GM23338 (cell line): ENCODE results near the gene MAP3K8. TPM values are rescaled to one million over a fixed set of nuclear protein-coding genes. Genes with fewer than 3 reads are reported as not detected.

Experiments used
- ATAC-seq: fragments of 200-7000 bp; cut with Tn5 transposase; 3 replicates; pipeline ENCODE4 v1.9.1; 2020
- DNase-seq: peaks from one replicate; pipeline ENCODE4 v3.0.0-alpha.2; 2015; ENCODE audit warnings: low spot score
- H2AFZ ChIP-seq: fragments of 200-600 bp; sonication (generic); 2 replicates; pipeline ENCODE4 v1.8.0; 2016; ENCODE audit warnings: antibody characterized with exemption, mild to moderate bottlenecking, moderate library complexity
- H3F3A ChIP-seq: fragments of 200-600 bp; sonication (generic); replicated peaks from 2 replicates; pipeline ENCODE4 v1.8.0; 2017; ENCODE audit warnings: antibody characterized with exemption, mixed run types, low read depth
- H3K27ac ChIP-seq: fragments of 200-600 bp; sonication (generic); 2 replicates; pipeline ENCODE4 v1.6.1; 2016; ENCODE audit warnings: low read depth
- H3K27me3 ChIP-seq: fragments of 200-600 bp; sonication (generic); 2 replicates; pipeline ENCODE4 v1.8.0; 2016; ENCODE audit warnings: mild to moderate bottlenecking, mixed run types, moderate library complexity; ENCODE audit not compliant: insufficient read depth
- H3K36me3 ChIP-seq: fragments of 200-600 bp; sonication (generic); 2 replicates; pipeline ENCODE4 v1.8.0; 2016; ENCODE audit warnings: mild to moderate bottlenecking; ENCODE audit not compliant: insufficient read depth
- H3K4me1 ChIP-seq: fragments of 200-600 bp; sonication (generic); 2 replicates; pipeline ENCODE4 v1.8.0; 2016; ENCODE audit warnings: mild to moderate bottlenecking, moderate library complexity; ENCODE audit not compliant: insufficient read depth
- H3K4me2 ChIP-seq: fragments of 200-600 bp; sonication (generic); 2 replicates; pipeline ENCODE4 v1.7.1; 2017; ENCODE audit warnings: mixed run types
- H3K4me3 ChIP-seq: fragments of 200-600 bp; sonication (generic); 2 replicates; pipeline ENCODE4 v1.6.1; 2016; ENCODE audit warnings: mixed run types
- H3K79me2 ChIP-seq: fragments of 200-600 bp; sonication (generic); replicated peaks from 2 replicates; pipeline ENCODE4 v1.8.0; 2017; ENCODE audit warnings: mild to moderate bottlenecking; ENCODE audit not compliant: insufficient read depth
- H3K9me2 ChIP-seq: fragments of 200-600 bp; sonication (generic); 2 replicates; pipeline ENCODE4 v1.8.0; 2017; ENCODE audit not compliant: insufficient read depth
- H4K20me1 ChIP-seq: fragments of 200-600 bp; sonication (generic); replicated peaks from 2 replicates; pipeline ENCODE4 v1.8.0; 2017; ENCODE audit warnings: mild to moderate bottlenecking; ENCODE audit not compliant: insufficient read depth
- H3K27ac Mint-ChIP-seq: 2 replicates; pipeline ENCODE4 v1.8.0; 2020; ENCODE audit warnings: inconsistent platforms, mild to moderate bottlenecking, moderate library complexity, mixed read lengths
- H3K27me3 Mint-ChIP-seq: 3 replicates; pipeline ENCODE4 v1.8.0; 2022; ENCODE audit warnings: low read depth, mild to moderate bottlenecking, moderate library complexity, mixed read lengths, inconsistent platforms; ENCODE audit not compliant: insufficient read depth, poor library complexity
- H3K36me3 Mint-ChIP-seq: 3 replicates; pipeline ENCODE4 v1.8.0; 2021; ENCODE audit warnings: low read depth, mild to moderate bottlenecking, inconsistent platforms, moderate library complexity, mixed read lengths
- H3K4me1 Mint-ChIP-seq: 3 replicates; pipeline ENCODE4 v1.8.0; 2020; ENCODE audit warnings: mild to moderate bottlenecking, inconsistent platforms, mixed read lengths
- H3K4me3 Mint-ChIP-seq: 3 replicates; pipeline ENCODE4 v1.8.0; 2021; ENCODE audit warnings: moderate library complexity, mild to moderate bottlenecking, inconsistent platforms, mixed read lengths
- H3K9me3 Mint-ChIP-seq: 3 replicates; pipeline ENCODE4 v1.8.0; 2020; ENCODE audit warnings: moderate library complexity, mild to moderate bottlenecking, inconsistent platforms, mixed read lengths
- CREB1 ChIP-seq: fragments of 250-450 bp; sonication (Bioruptor Pico); IDR thresholded peaks from 2 replicates; pipeline ENCODE4 v1.5.0; 2020; ENCODE audit warnings: low read depth, mild to moderate bottlenecking, moderate library complexity
- ETS1 ChIP-seq: IDR thresholded peaks from 2 replicates; pipeline ENCODE4 v1.6.1; 2016; ENCODE audit warnings: antibody characterized with exemption
- EZH2 ChIP-seq: fragments of 200-600 bp; sonication (generic); IDR thresholded peaks from one replicate; pipeline ENCODE4 v1.8.0; 2017; ENCODE audit warnings: antibody characterized with exemption, mild to moderate bottlenecking, low read depth; ENCODE audit not compliant: unreplicated experiment
- JUNB ChIP-seq: IDR thresholded peaks from one replicate; pipeline ENCODE4 v1.6.1; 2016; ENCODE audit warnings: antibody characterized with exemption; ENCODE audit not compliant: unreplicated experiment
- NANOG ChIP-seq: IDR thresholded peaks from 2 replicates; pipeline ENCODE4 v1.6.1; 2016; ENCODE audit warnings: antibody characterized with exemption, borderline replicate concordance
- STAT1 ChIP-seq: IDR thresholded peaks from one replicate; pipeline ENCODE4 v1.6.1; 2016; ENCODE audit warnings: antibody characterized with exemption; ENCODE audit not compliant: unreplicated experiment
- ZNF114 ChIP-seq: fragments of 250-450 bp; sonication (Bioruptor Pico); IDR thresholded peaks from 2 replicates; pipeline ENCODE4 v1.5.0; 2020; ENCODE audit warnings: mild to moderate bottlenecking, moderate library complexity
- ZNF331 ChIP-seq: fragments of 250-450 bp; sonication (Bioruptor Pico); IDR thresholded peaks from 2 replicates; pipeline ENCODE4 v1.5.0; 2020; ENCODE audit warnings: low read depth, mild to moderate bottlenecking, moderate library complexity
- ZNF462 ChIP-seq: fragments of 250-450 bp; sonication (Bioruptor Pico); IDR thresholded peaks from 2 replicates; pipeline ENCODE4 v1.5.0; 2020; ENCODE audit warnings: mild to moderate bottlenecking, moderate library complexity
- polyA plus RNA-seq: library from polyadenylated mRNA; unstranded; fragments of >200 nt; fragmentation: Nextera tagmentation; extraction: Ambion mirVana; gene quantifications from 2 replicates; pipeline ENCODE4 v1.2.1, GENCODE V29; 2016
- total RNA-seq: library from RNA; depleted of rRNA; stranded (reverse); fragments of >200 nt; shearing (Covaris generic); gene quantifications from 2 replicates; pipeline ENCODE4 v1.2.3, GENCODE V29; 2014

MAP3K8 gene
- total and polyA plus RNA-seq, 2 experiments from 2014 or later, result 3.5 to 5.0 TPM

DNA sequence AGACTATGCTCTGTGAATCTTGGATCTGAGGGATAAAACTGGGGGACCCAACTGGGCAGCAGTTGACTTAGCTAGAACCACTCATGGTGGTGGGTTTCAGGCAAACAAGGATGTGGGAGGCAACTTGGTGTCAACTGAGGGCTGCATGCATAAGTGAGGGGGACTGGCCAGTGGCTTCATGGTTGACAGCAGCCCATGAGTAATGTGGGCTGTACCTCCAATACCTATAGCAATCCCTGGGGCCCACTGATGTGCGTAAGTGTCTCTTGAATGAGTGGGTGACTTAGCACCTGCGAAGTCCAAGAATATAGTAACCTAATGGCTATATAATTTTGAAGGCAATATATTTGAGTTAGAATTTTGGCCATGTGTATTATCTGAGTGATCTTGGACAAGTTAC lies 13.7 kb upstream of the MAP3K8 start (continued):
- TF ChIP-seq ZNF462 (no peak), JUNB (no peak), ETS1 (no peak)

GRCh38 chr10:30420766-30421165 lies 13.2 kb upstream of the MAP3K8 start:
- H2AFZ ChIP-seq, result no peak overlapping the region
- no peaks in the 10 kb centered on the region for H3K79me2 ChIP-seq
- H3F3A ChIP-seq, result no peaks in the 10 kb centered on the region
- H3K9me2 ChIP-seq, result 0 out of 2 replicates have a peak, but pooled peaks cover 3% of the 10 kb centered on the region
- H3K4me3 ChIP-seq, result no peak overlapping the region
- no peak for ATAC-seq
- Mint-ChIP-seq H3K27ac (no peak overlapping the region), H3K36me3 (no peaks in the 10 kb centered on the region), H3K27me3 (peaks cover 7% of the 10 kb centered on the region), H3K9me3 (no peaks in the 10 kb centered on the region), H3K4me1 (peaks cover 22% of the 10 kb centered on the region), H3K4me3 (no peak overlapping the region)
- H3K27me3 ChIP-seq, result no peaks in the 10 kb centered on the region
- no peak for DNase-seq
- H3K4me2 ChIP-seq, result no peak overlapping the region
- H3K27ac ChIP-seq, result no peak overlapping the region
- peaks cover 28% of the 10 kb centered on the region for H3K4me1 ChIP-seq
- no peaks in the 10 kb centered on the region for H3K36me3 ChIP-seq
- no peaks in the 10 kb centered on the region for H4K20me1 ChIP-seq
- no peak for TF ChIP-seq ZNF331 (CRISPR knock-in tag)
- TF ChIP-seq ZNF462, result no peak
- no peak for TF ChIP-seq STAT1
- TF ChIP-seq ZNF114 (CRISPR knock-in tag), result no peak
- no peak for TF ChIP-seq NANOG
- TF ChIP-seq CREB1 (CRISPR knock-in tag), result no peak
- TF ChIP-seq EZH2, result no peak
